Ascending aorta (tissue), 2 donors: ENCODE data around the gene FRMD3. TPM values are rescaled to one million over a fixed set of nuclear protein-coding genes. Genes with fewer than 3 reads are reported as not detected.
"Not testable (repeated sequence)": the region's sequence is repeated elsewhere in the genome, so short reads cannot be mapped to it uniquely, and the experiment has no call there.

Source experiments
- DNase-seq, 2 donors: peaks; one replicate each; pipeline ENCODE4 v3.0.0-alpha.2; 2019; ENCODE audit warnings: low spot score in 2 of 2
- H3K27ac ChIP-seq, 2 donors: fragments of 200-600 bp; sonication (generic); one replicate each; pipeline ENCODE4 v1.5.1; 2016 to 2017; ENCODE audit warnings: mild to moderate bottlenecking in 1 of 2
- H3K27me3 ChIP-seq: fragments of 200-600 bp; sonication (generic); one replicate; pipeline ENCODE4 v1.5.1; 2017
- H3K36me3 ChIP-seq, 2 donors: fragments of 200-600 bp; sonication (generic); one replicate each; pipeline ENCODE4 v1.5.1; 2016
- H3K4me1 ChIP-seq, 2 donors: fragments of 200-600 bp; sonication (generic); one replicate each; pipeline ENCODE4 v1.5.1; 2016 to 2017; ENCODE audit warnings: mild to moderate bottlenecking in 1 of 2
- H3K4me3 ChIP-seq, 2 donors: fragments of 200-600 bp; sonication (generic); one replicate each; pipeline ENCODE4 v1.5.1; 2016 to 2017; ENCODE audit warnings: mild to moderate bottlenecking in 1 of 2
- H3K9me3 ChIP-seq, 2 donors: fragments of 200-600 bp; sonication (generic); one replicate each; pipeline ENCODE4 v1.5.1; 2016
- CTCF ChIP-seq, 3 experiments: fragments of 200-600 bp in 2 of 3; fragments of 450-650 bp in 1 of 3; sonication (generic) in 2 of 3; IDR thresholded peaks; one replicate each; pipeline ENCODE4 v1.5.1; 2016 to 2019; ENCODE audit warnings: antibody characterized with exemption in 3 of 3, mild to moderate bottlenecking in 1 of 3, moderate library complexity in 1 of 3
- intact Hi-C: fragments of 100-400 bp; cut with DNase I; formaldehyde crosslinking; loops from one replicate; pipeline ENCODE4 v1.15.1; 2023
- total RNA-seq: library from RNA; depleted of rRNA; stranded (reverse); fragments of >200 nt; gene quantifications from one replicate; pipeline ENCODE4 v1.1.0, GENCODE V29; 2016

The FRMD3 gene
- total RNA-seq, 1 donor from 2014 or later = 8.5 TPM

- H3K4me1 ChIP-seq = no peaks in the 10 kb centered on the region
- intact Hi-C loops = no loop called here
- no peaks in the 10 kb centered on the region for H3K36me3 ChIP-seq
- no peak for DNase-seq
- H3K27me3 ChIP-seq = no peaks in the 10 kb centered on the region
- no peak for TF ChIP-seq CTCF (IDR thresholded peaks at IDR 0.05)
- no peaks in the 10 kb centered on the region for H3K9me3 ChIP-seq
- no peak overlapping the region for H3K27ac ChIP-seq
- no peak overlapping the region for H3K4me3 ChIP-seq
Measured at GRCh38 chr9:83523684-83524083, 14.5 kb downstream of the FRMD3 start.

- no peak for TF ChIP-seq CTCF (IDR thresholded peaks at IDR 0.05)
- Histone ChIP-seq H3K4me3 (no peak overlapping the region), H3K27ac (no peak overlapping the region), H3K9me3 (no peaks in the 10 kb centered on the region), H3K4me1 (no peaks in the 10 kb centered on the region), H3K27me3 (no peaks in the 10 kb centered on the region), H3K36me3 (no peaks in the 10 kb centered on the region)
- DNase-seq = no peak
- intact Hi-C loops = no loop called here
Measured at GRCh38 chr9:83521411-83521810, 16.8 kb downstream of the FRMD3 start.

- Histone ChIP-seq H3K4me1 (no peaks in the 10 kb centered on the region), H3K4me3 (no peak overlapping the region), H3K27me3 (no peaks in the 10 kb centered on the region), H3K27ac (no peak overlapping the region), H3K36me3 (no peaks in the 10 kb centered on the region), H3K9me3 (no peaks in the 10 kb centered on the region)
- DNase-seq = no peak
- no peak for TF ChIP-seq CTCF (IDR thresholded peaks at IDR 0.05)
- intact Hi-C loops = no loop called here
Measured at GRCh38 chr9:83521011-83521410, 17.2 kb downstream of the FRMD3 start.

- no peak for DNase-seq
- no peaks in the 10 kb centered on the region for H3K4me1 ChIP-seq
- no peaks in the 10 kb centered on the region for H3K36me3 ChIP-seq
- intact Hi-C loops = no loop called here
- TF ChIP-seq CTCF (IDR thresholded peaks at IDR 0.05) = no peak
- H3K4me3 ChIP-seq = no peak overlapping the region
- no peaks in the 10 kb centered on the region for H3K27me3 ChIP-seq
- no peak overlapping the region for H3K27ac ChIP-seq
- H3K9me3 ChIP-seq = no peaks in the 10 kb centered on the region
Measured at GRCh38 chr9:83520292-83520691, 17.9 kb downstream of the FRMD3 start.

- H3K27ac ChIP-seq, DNase-seq, H3K36me3 ChIP-seq, H3K4me1 ChIP-seq, H3K4me3 ChIP-seq, H3K27me3 ChIP-seq, intact Hi-C loops, H3K9me3 ChIP-seq: not testable (repeated sequence)
Measured at GRCh38 chr9:83517980-83518379, 20.2 kb downstream of the FRMD3 start.

GRCh38 chr9:83514767-83515166 lies 23.4 kb downstream of the FRMD3 start:
- no peaks in the 10 kb centered on the region for H3K4me1 ChIP-seq
- no peak for TF ChIP-seq CTCF (IDR thresholded peaks at IDR 0.05)

More at GRCh38 chr9:83514767-83515166, 23.4 kb downstream of the FRMD3 start:
- Histone ChIP-seq H3K4me3 (no peak overlapping the region), H3K9me3 (no peaks in the 10 kb centered on the region), H3K27ac (no peak overlapping the region), H3K27me3 (no peaks in the 10 kb centered on the region), H3K36me3 (no peaks in the 10 kb centered on the region)
- no peak for DNase-seq
- intact Hi-C loops = no loop called here
